ENCODE measurements around the gene BBS12. TPM values are rescaled to one million over a fixed set of nuclear protein-coding genes. Genes with fewer than 3 reads are reported as not detected.

BBS12 gene
- total and polyA plus RNA-seq, 4 donors, result 1.6 to 6.7 (median 3.1) TPM

- TF ChIP-seq CTCF (IDR thresholded peaks at IDR 0.05; ENCODE audit: control extremely low read depth, extremely low read depth), result no peak
- H3K27ac ChIP-seq (ENCODE audit: low read depth in 1 of 2, low read length in 1 of 2), result no peak overlapping the region
- H3K4me3 ChIP-seq, result no peak overlapping the region
- no peaks in the 10 kb centered on the region for H3K9me3 ChIP-seq (ENCODE audit: control insufficient read depth in 4 of 4, insufficient read depth in 3 of 4, low read length in 3 of 4)
- no peaks in the 10 kb centered on the region for H3K36me3 ChIP-seq (ENCODE audit: control insufficient read depth in 4 of 4, insufficient read depth in 4 of 4, low read length in 4 of 4)
- H3K27me3 ChIP-seq (ENCODE audit: control insufficient read depth in 3 of 3, insufficient read depth in 3 of 3, low read length in 2 of 3), result no peaks in the 10 kb centered on the region
- H3K9ac ChIP-seq (ENCODE audit: insufficient read depth in 1 of 2, low read length in 2 of 2), result no peak overlapping the region
- peaks cover 0 to 4% (median 0%) of the 10 kb centered on the region in 5 donors for H3K4me1 ChIP-seq (ENCODE audit: control insufficient read depth in 5 of 5, insufficient read depth in 5 of 5, low read length in 5 of 5)
- DNase-seq (no peak), ATAC-seq (ENCODE audit: insufficient read depth, low FRiP score) (no peak)
- WGBS, 2 donors, result 74 to 76% methylated on average over 3 of the region's 3 CpGs
Observed at GRCh38 chr4:122703868-122704267, 28.6 kb upstream of the BBS12 start.

DNA sequence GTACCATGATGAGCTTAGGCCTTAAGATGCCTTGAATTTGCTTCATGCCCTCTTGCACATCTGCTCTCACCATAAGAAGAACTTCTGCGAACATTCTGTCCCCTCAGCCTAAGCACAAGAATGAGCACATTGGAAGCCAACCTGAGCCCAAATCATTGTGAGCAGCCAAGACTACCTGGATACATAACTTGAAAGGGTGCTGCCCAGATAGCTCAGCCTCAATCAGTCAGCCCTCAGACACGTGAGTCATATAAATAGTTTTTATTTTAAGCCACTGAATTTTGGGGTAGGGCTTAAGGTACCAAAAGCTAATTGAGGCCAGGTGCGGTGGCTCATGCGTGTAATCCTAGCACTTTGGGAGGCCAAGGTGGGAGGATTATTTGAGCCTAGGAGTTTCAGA, 27.5 kb upstream of the BBS12 start:
- no peak for TF ChIP-seq CTCF (IDR thresholded peaks at IDR 0.05; ENCODE audit: control extremely low read depth, extremely low read depth)
- Histone ChIP-seq H3K36me3 (ENCODE audit: control insufficient read depth in 4 of 4, insufficient read depth in 4 of 4, low read length in 4 of 4) (no peaks in the 10 kb centered on the region), H3K9ac (ENCODE audit: insufficient read depth in 1 of 2, low read length in 2 of 2) (no peak overlapping the region), H3K27ac (ENCODE audit: low read depth in 1 of 2, low read length in 1 of 2) (no peak overlapping the region), H3K4me3 (no peak overlapping the region), H3K4me1 (ENCODE audit: control insufficient read depth in 5 of 5, insufficient read depth in 5 of 5, low read length in 5 of 5) (peaks cover 0 to 4% (median 0%) of the 10 kb centered on the region in 5 donors), H3K9me3 (ENCODE audit: control insufficient read depth in 4 of 4, insufficient read depth in 3 of 4, low read length in 3 of 4) (no peaks in the 10 kb centered on the region), H3K27me3 (ENCODE audit: control insufficient read depth in 3 of 3, insufficient read depth in 3 of 3, low read length in 2 of 3) (no peaks in the 10 kb centered on the region)
- 90 to 96% methylated on average over 4 of the region's 4 CpGs for WGBS, 2 donors
- DNase-seq (no peak), ATAC-seq (ENCODE audit: insufficient read depth, low FRiP score) (no peak)

GRCh38 chr4:122705547-122706117, 26.9 kb upstream of the BBS12 start:
- H3K27ac ChIP-seq (ENCODE audit: low read depth in 1 of 2, low read length in 1 of 2), result no peak overlapping the region
- DNase-seq, result no peak
- H3K36me3 ChIP-seq (ENCODE audit: control insufficient read depth in 4 of 4, insufficient read depth in 4 of 4, low read length in 4 of 4), result no peaks in the 10 kb centered on the region
- no peaks in the 10 kb centered on the region for H3K9me3 ChIP-seq (ENCODE audit: control insufficient read depth in 4 of 4, insufficient read depth in 3 of 4, low read length in 3 of 4)
- peaks cover 0 to under 1% (median 0%) of the 10 kb centered on the region in 5 donors for H3K4me1 ChIP-seq (ENCODE audit: control insufficient read depth in 5 of 5, insufficient read depth in 5 of 5, low read length in 5 of 5)
- WGBS, 2 donors, result 33 to 53% methylated on average over 1 of the region's 1 CpG
- H3K4me3 ChIP-seq, result no peak overlapping the region
- H3K9ac ChIP-seq (ENCODE audit: insufficient read depth in 1 of 2, low read length in 2 of 2), result no peak overlapping the region
- TF ChIP-seq CTCF (IDR thresholded peaks at IDR 0.05; ENCODE audit: control extremely low read depth, extremely low read depth), result no peak
- H3K27me3 ChIP-seq (ENCODE audit: control insufficient read depth in 3 of 3, insufficient read depth in 3 of 3, low read length in 2 of 3), result no peaks in the 10 kb centered on the region
- ATAC-seq (ENCODE audit: insufficient read depth, low FRiP score), result no peak

DNA sequence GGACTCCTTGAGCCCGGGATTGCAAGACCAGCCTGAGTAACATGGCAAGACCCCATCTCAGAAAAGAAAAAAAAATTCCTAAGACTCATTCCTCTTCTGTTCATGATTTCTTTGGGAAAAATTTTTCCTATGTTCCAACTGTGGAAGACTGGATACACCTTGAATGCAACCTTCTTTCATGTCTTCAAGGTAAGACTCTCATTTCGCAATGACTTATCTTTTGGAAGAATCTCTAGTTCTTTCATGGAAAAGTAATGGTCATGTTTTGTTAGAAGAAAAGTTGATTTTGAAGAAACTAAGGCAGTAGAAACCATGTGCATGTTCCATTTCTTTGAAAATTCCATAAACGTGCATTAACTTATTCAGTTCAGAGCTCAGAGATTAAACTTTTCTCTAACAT, 26.0 kb upstream of the BBS12 start:
- no peak for TF ChIP-seq CTCF (IDR thresholded peaks at IDR 0.05; ENCODE audit: control extremely low read depth, extremely low read depth)
- no peak overlapping the region for H3K9ac ChIP-seq (ENCODE audit: insufficient read depth in 1 of 2, low read length in 2 of 2)
- H3K4me1 ChIP-seq (ENCODE audit: control insufficient read depth in 5 of 5, insufficient read depth in 5 of 5, low read length in 5 of 5), result peaks cover 0 to 2% (median 0%) of the 10 kb centered on the region in 5 donors
- DNase-seq, result no peak
- H3K4me3 ChIP-seq, result no peak overlapping the region
- no peaks in the 10 kb centered on the region for H3K27me3 ChIP-seq (ENCODE audit: control insufficient read depth in 3 of 3, insufficient read depth in 3 of 3, low read length in 2 of 3)
- H3K36me3 ChIP-seq (ENCODE audit: control insufficient read depth in 4 of 4, insufficient read depth in 4 of 4, low read length in 4 of 4), result no peaks in the 10 kb centered on the region
- H3K9me3 ChIP-seq (ENCODE audit: control insufficient read depth in 4 of 4, insufficient read depth in 3 of 4, low read length in 3 of 4), result no peaks in the 10 kb centered on the region
- 96% methylated on average over 3 of the region's 3 CpGs for WGBS, 2 donors
- no peak overlapping the region for H3K27ac ChIP-seq (ENCODE audit: low read depth in 1 of 2, low read length in 1 of 2)
- ATAC-seq (ENCODE audit: insufficient read depth, low FRiP score), result no peak
